Hepatocyte (in vitro differentiated cells): ENCODE measurements around the gene CALY. TPM values are rescaled to one million over a fixed set of nuclear protein-coding genes. Genes with fewer than 3 reads are reported as not detected.

Experiments used
- DNase-seq: peaks from one replicate; pipeline ENCODE4 v3.0.0-alpha.2; 2016; ENCODE audit warnings: low spot score
- H2AFZ ChIP-seq: fragments of 200-600 bp; sonication (generic); 2 replicates; pipeline ENCODE4 v1.6.0; 2016; ENCODE audit warnings: antibody characterized with exemption, mild to moderate bottlenecking
- H3K27ac ChIP-seq: fragments of 200-600 bp; sonication (generic); 2 replicates; pipeline ENCODE4 v1.5.1; 2016; ENCODE audit warnings: mild to moderate bottlenecking
- H3K27me3 ChIP-seq: fragments of 200-600 bp; sonication (generic); 2 replicates; pipeline ENCODE4 v1.6.1; 2016
- H3K36me3 ChIP-seq: fragments of 200-600 bp; sonication (generic); replicated peaks from 2 replicates; pipeline ENCODE4 v1.5.1; 2016; ENCODE audit warnings: low read depth; ENCODE audit not compliant: insufficient read depth
- H3K4me1 ChIP-seq: fragments of 200-600 bp; sonication (generic); 2 replicates; pipeline ENCODE4 v1.5.1; 2016; ENCODE audit warnings: mild to moderate bottlenecking, moderate library complexity; ENCODE audit not compliant: insufficient read depth
- H3K4me2 ChIP-seq: fragments of 200-600 bp; sonication (generic); 2 replicates; pipeline ENCODE4 v1.6.0; 2016
- H3K4me3 ChIP-seq: fragments of 200-600 bp; sonication (generic); 2 replicates; pipeline ENCODE4 v1.5.1; 2016; ENCODE audit warnings: mild to moderate bottlenecking
- H3K79me2 ChIP-seq: fragments of 200-600 bp; sonication (generic); 2 replicates; pipeline ENCODE4 v1.6.0; 2017; ENCODE audit warnings: mild to moderate bottlenecking
- H3K9me2 ChIP-seq: fragments of 200-600 bp; sonication (generic); replicated peaks from 2 replicates; pipeline ENCODE4 v1.6.0; 2017; ENCODE audit warnings: mild to moderate bottlenecking; ENCODE audit not compliant: insufficient read depth
- H3K9me3 ChIP-seq: fragments of 200-600 bp; sonication (generic); 2 replicates; pipeline ENCODE4 v1.5.1; 2016; ENCODE audit warnings: low read depth, mild to moderate bottlenecking
- H4K20me1 ChIP-seq: fragments of 200-600 bp; sonication (generic); 2 replicates; pipeline ENCODE4 v1.6.0; 2016; ENCODE audit warnings: mild to moderate bottlenecking; ENCODE audit not compliant: insufficient read depth, poor library complexity, severe bottlenecking
- CTCF ChIP-seq: fragments of 200-600 bp; sonication (generic); IDR thresholded peaks from 2 replicates; pipeline ENCODE4 v1.5.1; 2016; ENCODE audit warnings: antibody characterized with exemption, mild to moderate bottlenecking; ENCODE audit not compliant: poor library complexity
- EZH2 ChIP-seq: fragments of 200-600 bp; sonication (generic); IDR thresholded peaks from 2 replicates; pipeline ENCODE4 v1.6.1; 2016; ENCODE audit warnings: antibody characterized with exemption, mild to moderate bottlenecking, borderline replicate concordance
- EZH2phosphoT487 ChIP-seq: fragments of 200-600 bp; sonication (generic); IDR thresholded peaks from one replicate; pipeline ENCODE4 v1.6.1; 2018; ENCODE audit warnings: antibody characterized with exemption, mild to moderate bottlenecking, low read depth, moderate library complexity; ENCODE audit not compliant: unreplicated experiment, severe bottlenecking
- WGBS: methylation state at CpG from one replicate; pipeline ENCODE4 v1.1.6; 2016; ENCODE audit warnings: low lambda C conversion rate; ENCODE audit errors: missing lambda C conversion rate; 5-methylcytosine and 5-hydroxymethylcytosine counted together
- polyA plus RNA-seq: library from polyadenylated mRNA; unstranded; fragments of >200 nt; fragmentation: Nextera tagmentation; extraction: Ambion mirVana; gene quantifications from 2 replicates; pipeline ENCODE4 v1.2.1, GENCODE V29; 2016
- total RNA-seq: library from RNA; depleted of rRNA; stranded (reverse); fragments of >200 nt; gene quantifications from 2 replicates; pipeline ENCODE4 v1.2.3, GENCODE V29; 2014

Gene CALY, protein sequence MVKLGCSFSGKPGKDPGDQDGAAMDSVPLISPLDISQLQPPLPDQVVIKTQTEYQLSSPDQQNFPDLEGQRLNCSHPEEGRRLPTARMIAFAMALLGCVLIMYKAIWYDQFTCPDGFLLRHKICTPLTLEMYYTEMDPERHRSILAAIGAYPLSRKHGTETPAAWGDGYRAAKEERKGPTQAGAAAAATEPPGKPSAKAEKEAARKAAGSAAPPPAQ
- 2.3 TPM in 1 of 2 replicates, not detected in the other for total RNA-seq
- 3.1 and 3.7 TPM in 2 replicates for polyA plus RNA-seq

DNA sequence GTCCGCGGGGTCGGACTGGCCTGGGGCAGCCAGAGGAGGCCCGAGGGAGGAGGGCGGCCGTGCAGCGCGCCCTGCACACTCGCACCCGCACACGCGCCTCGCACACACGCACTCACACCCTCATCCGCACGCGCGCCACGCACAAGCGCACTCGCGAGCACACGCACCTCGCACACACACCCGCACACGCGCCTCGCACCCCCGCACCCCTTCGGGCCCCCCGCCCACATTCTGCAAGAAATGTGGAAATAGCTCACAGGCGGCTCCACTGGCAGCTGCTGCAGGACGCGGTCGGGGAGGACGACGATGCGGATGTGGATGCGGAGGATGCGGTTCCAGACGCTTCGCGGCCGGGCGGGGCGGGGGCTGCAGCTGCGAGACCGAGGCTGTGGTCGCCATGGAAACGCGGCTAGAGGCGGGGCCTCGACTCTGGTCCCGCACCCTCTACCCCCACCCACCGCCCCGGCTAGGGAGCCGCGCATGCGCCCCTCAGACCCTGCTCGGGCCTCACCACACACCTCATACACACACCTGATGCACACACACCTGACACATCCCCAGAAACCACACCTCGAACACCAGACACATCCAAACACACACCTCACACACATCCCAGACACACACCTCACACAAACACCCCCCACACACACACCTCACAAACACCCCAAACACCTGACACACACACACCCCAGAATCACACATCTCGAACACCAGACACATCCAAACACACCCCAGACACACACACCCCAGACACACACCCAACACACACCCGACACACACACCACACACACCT is at the start of gene CALY:
TSS of gene CALY (minus strand) at position 320 of the 793 bp plus-strand sequence. CDS start 7,907 bp downstream, outside the sequence.
- peak within 1 kb of the TSS; percentile 91 for H3K4me2 ChIP-seq
- 48% methylated on average over 26 of the region's 63 CpGs for WGBS
- no peak within 1 kb of the TSS for H2AFZ ChIP-seq
- H3K27ac ChIP-seq, result no peak within 1 kb of the TSS
- H3K79me2 ChIP-seq, result no peaks in the 10 kb centered on the region
- DNase-seq, result no peak
- peaks cover 14% of the 10 kb centered on the region for H3K4me1 ChIP-seq
- H3K36me3 ChIP-seq, result no peaks in the 10 kb centered on the region
- no peak within 1 kb of the TSS for H3K4me3 ChIP-seq
- peak; percentile 56 for TF ChIP-seq EZH2
- no peak for TF ChIP-seq EZH2phosphoT487
- H3K9me2 ChIP-seq, result no peaks in the 10 kb centered on the region
- H3K9me3 ChIP-seq, result no peaks in the 10 kb centered on the region
- no peaks in the 10 kb centered on the region for H4K20me1 ChIP-seq
- peaks cover 48% of the 10 kb centered on the region for H3K27me3 ChIP-seq

DNA sequence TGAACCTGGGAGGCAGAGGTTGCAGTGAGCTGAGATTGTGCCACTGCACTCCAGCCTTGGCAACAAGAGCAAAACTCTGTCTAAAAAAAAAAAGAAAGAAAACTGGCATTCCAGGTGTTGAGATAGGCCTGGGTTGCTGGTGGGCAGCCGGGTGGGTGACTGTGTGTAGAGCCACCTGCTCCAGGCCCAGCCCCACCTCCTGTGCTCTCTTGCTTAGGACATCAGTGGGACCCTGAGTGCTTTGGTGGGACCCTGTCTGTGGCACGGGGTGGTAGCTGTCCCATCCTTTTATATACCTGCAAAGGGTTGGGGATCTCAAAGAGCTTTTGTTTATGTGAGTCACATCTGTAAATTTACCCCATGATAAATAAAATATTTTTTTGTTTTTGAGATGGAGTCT is 48.5 kb upstream of the CALY start:
- TF ChIP-seq EZH2 (no peak), CTCF (no peak), EZH2phosphoT487 (no peak)
- H3K4me2 ChIP-seq, result no peak overlapping the region
- H3K79me2 ChIP-seq, result no peaks in the 10 kb centered on the region
- no peak for DNase-seq
- H2AFZ ChIP-seq, result no peak overlapping the region
- H3K9me3 ChIP-seq, result no peaks in the 10 kb centered on the region
- H3K9me2 ChIP-seq, result no peaks in the 10 kb centered on the region
- H3K27me3 ChIP-seq, result no peaks in the 10 kb centered on the region
- no peaks in the 10 kb centered on the region for H3K4me1 ChIP-seq
- WGBS, result 97% methylated on average over 2 of the region's 2 CpGs
- no peaks in the 10 kb centered on the region for H3K36me3 ChIP-seq
- no peaks in the 10 kb centered on the region for H4K20me1 ChIP-seq
- H3K4me3 ChIP-seq, result no peak overlapping the region
- no peak overlapping the region for H3K27ac ChIP-seq

- H3K4me1 ChIP-seq, result peaks cover 6% of the 10 kb centered on the region
- TF ChIP-seq EZH2phosphoT487 (no peak), CTCF (no peak)
- no peak for DNase-seq
- no peak overlapping the region for H2AFZ ChIP-seq
- H3K79me2 ChIP-seq, result peaks cover 9% of the 10 kb centered on the region
- H3K36me3 ChIP-seq, result no peaks in the 10 kb centered on the region
- H3K4me3 ChIP-seq, result no peak overlapping the region
- no peaks in the 10 kb centered on the region for H3K9me2 ChIP-seq
- H4K20me1 ChIP-seq, result no peaks in the 10 kb centered on the region
- H3K27me3 ChIP-seq, result no peaks in the 10 kb centered on the region
- WGBS, result 92% methylated on average over 13 of the region's 13 CpGs
- H3K4me2 ChIP-seq, result no peak overlapping the region
- H3K27ac ChIP-seq, result no peak overlapping the region
- H3K9me3 ChIP-seq, result no peaks in the 10 kb centered on the region
Measured at GRCh38 chr10:133384071-133384470, 47.4 kb upstream of the CALY start.

- no peaks in the 10 kb centered on the region for H3K9me2 ChIP-seq
- H3K27ac ChIP-seq, result no peak overlapping the region
- H2AFZ ChIP-seq, result no peak overlapping the region
- H3K27me3 ChIP-seq, result no peaks in the 10 kb centered on the region
- no peak for DNase-seq
- H3K9me3 ChIP-seq, result no peaks in the 10 kb centered on the region
- H3K4me2 ChIP-seq, result no peak overlapping the region
- H3K4me1 ChIP-seq, result peaks cover 6% of the 10 kb centered on the region
- peaks cover 9% of the 10 kb centered on the region for H3K79me2 ChIP-seq
- WGBS, result 98% methylated on average over 4 of the region's 4 CpGs
- no peaks in the 10 kb centered on the region for H3K36me3 ChIP-seq
- no peaks in the 10 kb centered on the region for H4K20me1 ChIP-seq
- H3K4me3 ChIP-seq, result no peak overlapping the region
- TF ChIP-seq EZH2phosphoT487, result no peak
- no peak for TF ChIP-seq EZH2
- TF ChIP-seq CTCF, result no peak
Measured at GRCh38 chr10:133383551-133383950, 46.9 kb upstream of the CALY start.
